ENCODE data around the gene CHRM5.

DNA sequence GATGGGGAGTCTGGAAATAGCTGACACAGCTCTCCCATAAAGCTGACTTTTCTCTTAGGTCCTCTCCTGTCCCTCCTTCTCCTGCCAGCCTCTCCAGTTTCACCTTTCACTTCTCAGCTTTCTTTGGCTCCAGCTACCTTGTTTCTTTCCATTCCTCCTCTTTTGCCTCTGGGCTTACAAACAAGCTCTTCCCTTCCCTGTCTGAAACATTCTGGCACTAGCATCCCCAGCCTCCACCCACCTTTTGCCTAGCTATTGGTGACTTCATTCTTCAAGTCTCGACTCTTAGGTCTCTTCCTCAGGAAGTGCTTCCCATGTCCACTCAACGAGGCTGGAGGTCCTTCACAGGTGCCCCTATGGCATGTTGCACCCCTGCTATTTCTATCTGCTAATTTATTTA is 91.2 kb downstream of the CHRM5 start:
- TF ChIP-seq CTCF (IDR thresholded peaks at IDR 0.05) (no peak), POLR2A (IDR thresholded peaks at IDR 0.05) (no peak), POLR2AphosphoS5 (IDR thresholded peaks at IDR 0.05) (no peak)

Measured in prostate gland (tissue), 2 donors.